Measurements from ENCODE around the gene SLC4A2.

SLC4A2 gene

GRCh38 chr7:151080067-151080521 is 20.7 kb downstream of the SLC4A2 start:
- DNase-seq (ENCODE audit: low read depth, low spot score): no peak

GRCh38 chr7:151080522-151081169 is 21.3 kb downstream of the SLC4A2 start, which contains the start of gene FASTK:
FASTK (minus strand) TSS chr7:151080809; CDS start chr7:151080766, 43 bp downstream.
- DNase-seq (ENCODE audit: low read depth, low spot score): no peak

- no peak for DNase-seq (ENCODE audit: low read depth, low spot score)
Measured at GRCh38 chr7:151081170-151082101, 22.0 kb downstream of the SLC4A2 start.

- no peak for DNase-seq (ENCODE audit: low read depth, low spot score)
Measured at GRCh38 chr7:151082141-151083070, 23.0 kb downstream of the SLC4A2 start.

GRCh38 chr7:151083071-151083823 is 23.9 kb downstream of the SLC4A2 start, which contains the start of gene TMUB1:
TMUB1 (minus strand) TSS chr7:151083493; CDS start chr7:151082563, 930 bp downstream.
- DNase-seq (ENCODE audit: low read depth, low spot score): no peak

- DNase-seq (ENCODE audit: low read depth, low spot score): no peak
Measured at GRCh38 chr7:151083824-151084160, 24.4 kb downstream of the SLC4A2 start.

- DNase-seq (ENCODE audit: low read depth, low spot score): no peak
Measured at GRCh38 chr7:151085329-151085690, 25.9 kb downstream of the SLC4A2 start.

- no peak for DNase-seq (ENCODE audit: low read depth, low spot score)
Measured at GRCh38 chr7:151085691-151086620, 26.6 kb downstream of the SLC4A2 start, which contains the start of gene AGAP3. AGAP3 (plus strand) TSS chr7:151086475; CDS start chr7:151086742, 267 bp downstream.

GRCh38 chr7:151086802-151087244 is 27.4 kb downstream of the SLC4A2 start:
- DNase-seq (ENCODE audit: low read depth, low spot score): no peak

- no peak for DNase-seq (ENCODE audit: low read depth, low spot score)
Measured at GRCh38 chr7:151087245-151088018, 28.0 kb downstream of the SLC4A2 start.

GRCh38 chr7:151088019-151088855 is 28.8 kb downstream of the SLC4A2 start:
- DNase-seq (ENCODE audit: low read depth, low spot score): no peak

- no peak for DNase-seq (ENCODE audit: low read depth, low spot score)
Measured at GRCh38 chr7:151088856-151089699, 29.7 kb downstream of the SLC4A2 start.

- DNase-seq (ENCODE audit: low read depth, low spot score): no peak
Measured at GRCh38 chr7:151089893-151090730, 30.7 kb downstream of the SLC4A2 start.

GRCh38 chr7:151091003-151091402 is 31.6 kb downstream of the SLC4A2 start:
- no peak for DNase-seq (ENCODE audit: low read depth, low spot score)

- DNase-seq (ENCODE audit: low read depth, low spot score): no peak
Measured at GRCh38 chr7:151091431-151091830, 32.0 kb downstream of the SLC4A2 start.

- DNase-seq (ENCODE audit: low read depth, low spot score): no peak
Measured at GRCh38 chr7:151091988-151092387, 32.6 kb downstream of the SLC4A2 start.

Data from iPS DF 19.7 (cell line).